Right ventricle myocardium inferior (tissue), 1 donor: ENCODE data around the gene RNF123. TPM values are rescaled to one million over a fixed set of nuclear protein-coding genes. Genes with fewer than 3 reads are reported as not detected.
"Not testable (repeated sequence)": the region's sequence is repeated elsewhere in the genome, so short reads cannot be mapped to it uniquely, and the experiment has no call there.

Experiments used
- ATAC-seq: fragments of 200-7000 bp; cut with Tn5 transposase; one replicate; pipeline ENCODE4 v1.9.1; 2020; ENCODE audit warnings: mild to moderate bottlenecking, moderate library complexity
- DNase-seq: peaks from one replicate; pipeline ENCODE4 v3.0.0; 2021; ENCODE audit errors: missing footprints
- intact Hi-C: fragments of 100-400 bp; cut with DNase I; formaldehyde crosslinking; loops from one replicate; pipeline ENCODE4 v1.11.0; 2022
- total RNA-seq: library from RNA; stranded (reverse); fragmentation: NEBNext Ultra II Directional; extraction: Animal tissue kit (Norgen Biotek cat#: 25700); gene quantifications from one replicate; pipeline ENCODE4 v1.2.1, GENCODE V29; 2021
- donor health status: DM: no; HTN: yes; CAD: no; lungs with severe emphysema.

Gene RNF123
- total RNA-seq, 1 donor from 2014 or later = 46.1 TPM

DNA sequence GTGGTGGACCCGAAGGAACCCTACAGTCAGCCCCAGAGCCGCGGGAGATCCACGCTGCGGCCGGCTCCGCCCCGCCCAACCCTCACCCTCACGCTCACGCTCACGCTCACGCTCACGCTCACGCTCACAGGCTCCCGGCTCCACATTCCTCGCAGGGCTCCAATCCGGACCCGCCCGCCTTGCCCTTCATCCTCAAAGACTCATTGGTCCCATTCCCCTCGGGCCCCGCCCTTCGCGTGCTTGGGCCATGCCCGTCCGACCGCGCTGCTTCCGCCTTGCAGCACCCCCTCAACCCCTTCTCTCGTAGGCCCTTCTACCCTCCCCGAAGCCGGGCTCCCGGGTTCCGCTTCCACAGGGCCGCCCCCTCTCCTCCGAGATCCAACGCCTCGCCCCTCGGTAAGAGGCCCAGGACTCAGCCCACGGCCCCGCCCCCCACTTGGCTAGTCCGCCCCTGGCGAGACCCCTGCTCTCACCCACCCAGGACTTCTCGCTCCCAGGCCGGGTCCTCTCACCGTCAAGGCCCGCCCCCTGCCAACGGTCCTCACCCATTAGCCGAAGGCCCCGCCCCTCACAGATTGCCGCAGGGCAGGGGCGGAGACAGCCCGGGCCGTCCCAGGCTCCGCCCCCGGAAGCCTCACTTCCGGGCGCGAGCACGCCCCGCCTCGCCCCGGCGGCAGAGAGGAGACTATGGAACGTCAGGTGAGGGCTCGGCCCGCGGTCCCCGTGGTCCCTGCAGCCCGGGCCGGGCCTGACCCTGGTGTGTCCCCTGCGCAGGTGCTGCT is 15.5 kb upstream of the RNF123 start, which contains the start of gene APEH:
APEH (plus strand) TSS at position 637 of the 782 bp plus-strand sequence; CDS start at position 688, 51 bp downstream.
- intact Hi-C loops = loop anchor here (5.0 kb wide), 1 partner anchor 207 kb away; no protein-coding TSS in a partner anchor
- DNase-seq = peak; percentile 99
- peak; percentile 96 for ATAC-seq

DNA sequence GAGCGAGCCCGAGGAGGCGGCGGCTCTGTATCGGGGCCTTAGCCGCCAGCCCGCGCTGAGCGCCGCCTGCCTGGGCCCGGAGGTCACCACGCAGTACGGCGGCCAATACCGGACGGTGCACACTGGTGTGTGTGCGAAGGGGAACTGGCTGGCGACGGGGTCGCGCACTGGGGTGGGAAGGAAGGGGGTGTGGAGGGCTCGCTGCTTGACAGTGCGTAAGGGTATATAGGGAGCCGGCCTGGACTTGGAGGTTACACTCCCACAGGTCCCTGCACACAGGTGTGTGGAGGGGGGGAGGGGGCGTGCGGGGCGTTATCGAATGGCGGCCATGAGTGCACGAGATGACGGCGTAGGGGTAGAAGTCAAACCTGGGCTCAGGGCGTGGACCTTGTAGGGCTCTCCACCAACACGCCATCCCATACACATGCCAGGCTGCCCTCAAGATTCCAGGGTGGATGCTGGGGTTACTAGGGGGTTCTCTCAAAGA is 14.8 kb upstream of the RNF123 start:
- intact Hi-C loops = loop anchor here (5.0 kb wide), 1 partner anchor 207 kb away; no protein-coding TSS in a partner anchor
- ATAC-seq = peak; percentile 33
- no peak for DNase-seq

DNA sequence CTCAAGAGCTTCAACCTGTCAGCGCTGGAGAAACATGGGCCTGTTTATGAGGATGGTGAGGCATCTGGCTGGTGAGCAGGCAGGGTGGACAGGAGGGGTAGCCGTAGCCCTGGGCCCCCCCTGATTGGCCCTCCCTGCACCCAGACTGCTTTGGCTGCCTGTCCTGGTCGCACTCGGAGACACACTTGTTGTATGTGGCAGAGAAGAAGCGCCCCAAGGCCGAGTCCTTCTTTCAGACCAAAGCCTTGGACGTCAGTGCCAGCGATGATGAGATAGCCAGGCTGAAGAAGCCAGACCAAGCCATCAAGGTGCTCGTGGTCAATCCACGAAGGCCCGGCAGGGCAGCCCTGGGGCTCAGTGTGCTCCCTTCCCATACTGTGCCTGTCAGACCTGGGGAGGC is 13.4 kb upstream of the RNF123 start:
- no peak for ATAC-seq
- DNase-seq = no peak
- intact Hi-C loops = no loop called here

DNA sequence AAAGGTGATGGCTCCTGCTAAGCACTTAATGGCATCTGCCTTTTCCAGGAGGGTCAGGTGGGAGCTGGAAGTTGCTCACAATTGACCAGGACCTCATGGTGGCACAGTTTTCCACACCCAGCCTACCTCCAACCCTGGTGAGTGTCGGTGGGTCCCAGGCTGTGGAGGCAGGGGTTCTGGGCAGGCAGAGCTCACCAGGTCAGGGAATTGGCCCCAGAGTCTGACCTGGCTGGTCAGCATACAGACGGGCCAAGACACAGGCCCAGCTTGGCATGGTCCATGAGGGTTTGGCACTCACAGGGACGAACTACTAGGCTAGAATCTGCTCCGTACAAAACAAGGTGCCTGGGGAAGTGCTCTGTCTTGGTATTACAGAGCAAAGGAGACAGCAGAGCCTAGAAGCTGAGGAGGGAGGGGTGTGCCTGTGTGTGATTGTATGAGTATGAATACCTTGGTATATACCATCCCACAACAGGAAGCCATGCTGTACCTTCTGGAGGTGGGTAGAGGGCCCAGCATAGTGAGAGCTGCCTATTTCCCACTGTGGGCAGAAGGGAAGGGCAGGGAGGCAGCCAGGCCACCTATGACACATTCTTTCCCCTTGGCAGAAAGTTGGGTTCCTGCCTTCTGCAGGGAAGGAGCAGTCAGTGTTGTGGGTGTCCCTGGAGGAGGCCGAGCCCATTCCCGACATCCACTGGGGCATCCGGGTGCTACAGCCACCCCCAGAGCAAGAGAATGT is 8.7 kb upstream of the RNF123 start:
- DNase-seq (no peak), ATAC-seq (no peak)
- intact Hi-C loops = no loop called here

DNA sequence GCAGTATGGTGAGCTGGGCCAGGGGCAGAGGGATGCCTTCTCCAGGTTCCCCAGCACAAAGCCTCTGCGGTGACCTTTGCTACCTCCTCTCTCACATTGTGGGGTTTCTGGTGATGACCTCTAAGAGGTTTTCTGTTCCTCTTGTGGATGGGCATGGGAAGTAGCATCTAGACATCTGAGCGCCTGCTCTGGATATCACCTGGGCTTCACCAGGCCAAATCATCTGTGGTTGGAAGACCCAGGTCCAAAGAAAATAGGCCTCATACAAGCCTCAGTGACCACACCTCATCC is 8.2 kb upstream of the RNF123 start:
- ATAC-seq = no peak
- intact Hi-C loops = no loop called here
- DNase-seq = no peak

DNA sequence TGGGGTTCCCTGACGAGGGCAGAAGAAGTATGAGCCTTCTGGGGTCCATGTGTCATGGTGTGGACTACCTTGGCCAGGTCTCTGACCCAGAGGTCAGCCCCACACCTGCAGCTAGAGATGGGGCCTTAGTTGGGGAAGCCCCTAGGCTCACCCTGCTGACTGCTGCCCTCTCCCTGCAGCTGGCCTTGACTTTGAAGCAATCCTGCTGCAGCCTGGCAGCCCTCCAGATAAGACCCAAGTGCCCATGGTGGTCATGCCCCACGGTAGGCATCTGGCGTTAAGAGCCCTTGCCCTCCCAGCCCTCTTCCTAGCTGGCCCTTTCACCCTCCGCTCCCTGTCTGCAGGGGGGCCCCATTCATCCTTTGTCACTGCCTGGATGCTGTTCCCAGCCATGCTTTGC is 7.8 kb upstream of the RNF123 start:
- DNase-seq (no peak), ATAC-seq (no peak)
- intact Hi-C loops = no loop called here

DNA sequence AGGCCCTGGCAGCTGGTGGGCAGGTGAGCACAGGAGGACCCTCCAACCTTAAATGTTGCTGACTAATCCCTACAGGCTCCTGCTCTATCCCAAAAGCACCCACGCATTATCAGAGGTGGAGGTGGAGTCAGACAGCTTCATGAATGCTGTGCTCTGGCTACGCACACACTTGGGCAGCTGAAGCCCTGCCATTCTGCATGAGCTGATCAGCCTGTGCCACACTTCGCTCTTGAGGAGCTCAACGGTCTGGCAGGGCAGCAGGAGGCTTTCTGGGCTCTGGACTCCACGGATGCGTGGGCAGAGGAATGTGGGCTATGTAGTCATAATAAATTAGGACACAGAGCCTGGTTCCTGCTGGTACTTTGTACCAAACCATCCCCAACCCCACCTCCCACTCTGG is 6.2 kb upstream of the RNF123 start:
- no peak for ATAC-seq
- intact Hi-C loops = no loop called here
- DNase-seq = no peak

DNA sequence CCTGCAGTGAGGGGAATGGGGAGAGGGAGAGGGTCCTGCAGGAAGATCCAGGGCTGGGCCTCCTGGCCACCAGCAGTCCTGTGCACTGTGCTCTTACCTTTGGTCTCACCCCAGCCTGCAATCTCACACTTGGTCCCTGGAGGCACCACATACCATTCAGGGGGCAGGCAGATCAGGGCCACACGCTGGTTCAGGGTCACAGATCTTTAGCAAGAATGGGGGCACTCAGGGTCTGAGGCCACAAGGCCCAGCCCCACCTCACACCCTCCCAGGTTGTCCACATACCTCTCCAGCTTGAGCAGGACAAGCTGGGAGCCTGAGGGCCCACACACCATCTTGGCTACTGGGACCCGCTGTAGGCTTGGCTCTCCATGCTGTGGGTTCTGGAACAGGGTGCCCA is 4.9 kb upstream of the RNF123 start:
- ATAC-seq, DNase-seq, intact Hi-C loops: not testable (repeated sequence)

DNA sequence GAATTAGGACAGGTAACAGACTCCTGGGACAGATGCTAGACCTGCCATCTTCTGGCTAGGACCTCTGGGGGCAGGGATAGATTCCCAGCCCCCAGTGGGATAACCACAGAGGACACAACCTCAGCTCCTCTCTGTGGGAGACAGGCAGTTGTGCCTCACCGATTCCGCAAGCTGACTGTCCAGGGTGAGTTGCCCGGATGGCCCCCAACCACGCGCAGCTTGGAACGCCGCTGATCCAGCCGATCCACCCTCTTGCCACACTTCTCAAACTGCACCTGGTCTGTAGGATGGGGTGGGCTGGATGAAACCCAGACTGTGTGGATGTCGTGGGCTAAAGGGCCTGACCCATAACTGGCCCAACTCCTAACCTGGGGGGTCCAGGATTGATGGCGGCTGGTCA is 4.3 kb upstream of the RNF123 start:
- DNase-seq, intact Hi-C loops, ATAC-seq: not testable (repeated sequence)

DNA sequence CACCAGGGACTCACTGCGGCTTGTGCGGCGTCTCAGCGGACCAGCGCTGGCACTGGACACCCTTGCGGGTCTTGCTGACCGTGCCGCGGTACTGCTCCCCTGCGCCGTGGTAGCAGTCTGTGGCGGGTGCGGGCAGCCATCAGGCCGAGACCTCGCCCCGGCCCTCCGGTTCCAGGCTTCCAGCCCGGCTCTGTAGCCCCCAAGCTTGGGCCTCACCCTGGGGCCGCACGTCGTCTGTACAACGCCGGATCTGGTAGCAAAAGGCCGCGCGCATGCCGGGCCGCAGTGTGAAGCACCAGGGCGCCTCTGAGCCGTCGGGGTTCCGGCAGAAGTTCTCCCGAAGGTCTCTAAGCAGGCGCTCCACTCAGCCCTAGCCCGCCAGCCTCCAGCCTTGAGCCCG is 3.5 kb upstream of the RNF123 start:
- intact Hi-C loops, ATAC-seq, DNase-seq: not testable (repeated sequence)

DNA sequence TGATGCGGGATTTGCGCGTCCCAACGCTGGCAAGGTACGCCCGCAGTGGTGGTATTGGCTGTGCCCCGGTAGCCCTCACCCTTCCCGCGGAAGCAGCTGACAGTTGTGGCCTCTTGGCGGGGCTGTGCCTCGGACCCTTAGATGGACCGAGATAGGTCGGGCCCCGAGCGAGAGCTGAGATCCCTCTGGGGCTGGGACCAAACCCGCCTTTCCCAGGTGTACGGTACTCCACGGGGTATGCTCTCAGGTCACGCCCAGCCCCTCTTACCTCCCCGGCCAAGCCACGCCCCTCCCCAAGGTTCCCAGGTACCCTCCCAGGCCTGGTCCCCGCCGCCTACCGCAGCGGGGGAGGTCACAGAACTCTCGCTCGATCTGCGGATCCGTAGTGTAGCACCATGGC is 3.0 kb upstream of the RNF123 start:
- DNase-seq = not testable (repeated sequence)

DNA sequence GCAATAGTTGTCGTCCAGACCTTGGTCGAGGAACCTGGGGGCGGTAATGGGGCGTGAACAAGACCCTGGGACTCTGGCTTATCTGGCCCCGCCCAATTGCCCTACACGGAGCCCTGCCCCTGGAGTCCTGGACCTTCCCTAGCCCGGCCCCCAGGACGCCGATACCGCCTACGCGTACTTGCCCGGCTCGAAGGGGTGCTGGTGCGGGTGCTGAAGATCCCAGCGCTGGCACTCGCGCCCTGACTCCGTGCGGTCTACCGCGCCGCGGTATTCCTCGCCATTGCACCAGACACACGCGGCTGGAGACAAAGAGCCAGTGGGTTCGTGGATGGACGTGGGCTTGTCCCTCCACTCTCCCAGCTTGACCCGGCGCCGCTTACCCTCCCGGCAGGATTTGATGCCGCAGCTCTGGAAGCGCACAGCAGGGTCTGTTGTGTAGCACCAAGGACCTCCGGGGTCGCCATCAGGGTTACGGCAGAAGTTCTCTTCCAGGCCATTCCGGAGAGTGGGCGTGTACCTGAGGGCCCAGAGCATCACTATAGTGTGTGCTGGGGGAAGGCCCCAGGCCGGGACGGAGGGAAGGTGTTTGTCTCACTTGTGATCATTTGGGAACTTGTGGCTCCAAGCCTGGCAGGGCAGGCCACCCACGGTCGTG is 2.5 kb upstream of the RNF123 start:
- intact Hi-C loops, DNase-seq: not testable (repeated sequence)
- peak; percentile 38 for ATAC-seq

More for the DNA sequence above, 3.0 kb upstream of the RNF123 start:
- peak; percentile 1 for ATAC-seq
- intact Hi-C loops = not testable (repeated sequence)

DNA sequence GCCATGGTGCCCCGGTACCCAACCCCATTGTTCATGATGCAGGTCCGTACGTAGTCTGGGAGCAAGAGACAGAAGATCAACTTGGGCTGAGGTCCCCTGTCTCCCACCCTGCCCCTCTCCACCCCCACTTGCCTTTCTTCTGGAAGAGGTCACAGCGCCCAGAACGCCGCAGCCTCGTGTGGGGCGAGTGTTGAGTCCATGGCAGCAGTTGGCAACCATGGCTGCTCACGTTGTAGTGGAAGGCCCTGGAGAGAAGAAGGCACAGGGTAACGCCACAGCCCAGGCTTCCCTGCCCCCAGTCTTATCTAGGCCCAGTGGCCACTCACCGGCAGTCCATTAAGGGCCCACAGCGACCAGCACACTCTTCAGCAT is 1.9 kb upstream of the RNF123 start:
- DNase-seq, ATAC-seq, intact Hi-C loops: not testable (repeated sequence)

DNA sequence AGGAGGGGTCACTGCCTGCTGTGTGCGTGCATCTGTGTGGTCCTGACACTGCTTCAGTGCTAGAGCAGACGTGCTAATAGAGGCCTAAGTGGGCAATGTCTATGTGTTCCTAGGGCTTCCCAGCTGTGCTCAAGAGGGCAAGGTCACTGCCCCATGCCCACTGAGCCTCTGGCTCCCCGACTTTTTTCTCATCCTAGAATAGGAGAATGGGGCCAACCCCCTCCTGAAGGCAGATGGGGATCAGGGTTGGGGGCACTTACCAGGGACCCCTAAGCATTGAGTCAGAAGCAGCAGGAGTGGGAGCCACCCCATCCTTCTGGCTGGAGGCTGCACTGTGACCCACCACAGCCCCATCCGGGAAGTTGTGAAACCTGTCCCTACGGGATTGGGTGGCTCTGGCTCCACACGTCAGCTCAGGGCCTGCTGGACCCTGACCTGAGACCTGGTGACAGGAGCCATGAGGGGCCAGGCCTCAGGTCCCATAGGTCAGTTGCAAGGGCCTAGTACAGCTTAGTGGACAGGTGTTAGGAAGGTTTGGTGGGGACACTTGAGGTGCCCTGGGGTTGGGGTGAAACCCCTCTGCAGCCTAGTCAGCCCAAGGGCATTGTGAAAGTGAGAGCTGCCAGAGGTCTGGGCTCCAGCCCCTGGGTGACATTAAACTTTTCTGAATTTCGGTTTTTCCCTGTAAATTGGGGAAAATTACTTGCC is 865 bp upstream of the RNF123 start:
- intact Hi-C loops, DNase-seq: not testable (repeated sequence)
- peak; percentile 0 for ATAC-seq

DNA sequence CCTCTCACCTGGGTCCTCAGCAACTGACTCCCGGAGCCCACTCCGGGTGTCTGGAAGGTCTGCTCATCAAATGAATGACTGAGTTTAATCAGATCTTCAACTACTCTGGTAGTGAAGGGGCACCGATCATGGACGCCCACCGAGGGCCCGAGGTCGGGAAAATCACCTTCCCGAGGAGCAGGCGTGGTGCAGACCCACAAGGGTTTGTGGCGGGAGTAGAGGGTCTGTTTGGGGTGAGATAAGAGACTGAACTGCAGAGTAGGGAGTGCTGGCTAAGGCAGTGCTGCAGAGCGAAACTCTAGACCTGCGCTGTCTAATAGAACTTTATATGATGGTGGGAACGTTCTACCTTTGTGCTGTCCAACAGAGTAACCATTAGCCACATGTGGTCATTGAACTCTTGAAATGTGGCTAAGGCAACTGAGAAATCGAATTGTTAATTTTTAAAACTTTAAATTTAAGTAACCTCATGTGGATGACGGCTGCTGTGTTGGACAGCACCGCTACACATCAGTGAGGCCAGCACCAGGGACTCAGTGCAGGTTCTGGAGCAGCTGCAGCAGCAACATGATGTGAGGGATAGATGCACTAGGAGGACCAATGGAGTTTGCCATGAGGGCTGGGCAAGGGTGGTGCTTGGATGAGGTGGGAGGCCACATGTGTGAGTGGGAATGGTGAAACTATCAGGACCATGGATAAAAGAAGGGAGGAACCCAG is 709 bp downstream of the RNF123 start:
- intact Hi-C loops, ATAC-seq, DNase-seq: not testable (repeated sequence)

DNA sequence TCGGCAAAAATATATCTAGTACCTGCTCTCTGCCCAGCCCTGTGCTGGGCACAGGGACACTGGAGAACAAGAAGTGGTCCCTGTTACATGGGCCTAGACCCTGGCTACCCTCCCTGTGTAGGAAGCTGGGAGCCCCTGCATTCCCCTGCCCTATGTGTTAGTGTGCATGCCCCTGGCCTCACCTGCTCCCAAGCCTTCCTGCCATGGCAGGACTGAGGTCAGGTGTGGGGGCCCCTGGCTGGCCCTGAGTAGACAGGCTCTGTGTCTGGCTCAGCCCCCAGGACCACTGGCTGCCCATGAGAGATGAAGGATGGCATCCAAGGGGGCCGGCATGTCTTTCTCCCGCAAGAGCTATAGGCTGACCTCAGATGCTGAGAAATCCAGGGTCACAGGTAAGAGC is 1.5 kb downstream of the RNF123 start:
- intact Hi-C loops, DNase-seq, ATAC-seq: not testable (repeated sequence)

DNA sequence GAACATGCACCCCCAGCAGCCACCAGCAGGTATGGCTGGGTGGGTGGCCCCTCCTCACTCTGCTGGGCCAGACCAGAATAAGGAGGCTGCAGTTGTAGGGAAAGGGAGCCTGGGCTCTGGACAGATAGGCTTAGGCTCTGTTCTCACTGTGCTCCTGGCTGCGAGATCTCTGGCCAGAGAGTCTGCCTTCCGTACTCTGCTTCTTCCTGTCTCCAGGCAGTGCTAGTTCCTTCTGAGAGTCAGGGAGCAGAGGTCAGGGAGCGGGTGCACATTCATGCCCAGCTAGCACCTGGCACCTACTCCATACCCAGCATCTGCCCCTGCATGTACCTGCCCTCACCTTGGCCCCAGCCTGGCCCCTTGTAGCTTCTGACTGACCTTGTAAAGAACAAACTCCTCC is 2.1 kb downstream of the RNF123 start:
- intact Hi-C loops, DNase-seq, ATAC-seq: not testable (repeated sequence)
